ENCODE measurements around the gene CDC23.

The CDC23 gene

DNA sequence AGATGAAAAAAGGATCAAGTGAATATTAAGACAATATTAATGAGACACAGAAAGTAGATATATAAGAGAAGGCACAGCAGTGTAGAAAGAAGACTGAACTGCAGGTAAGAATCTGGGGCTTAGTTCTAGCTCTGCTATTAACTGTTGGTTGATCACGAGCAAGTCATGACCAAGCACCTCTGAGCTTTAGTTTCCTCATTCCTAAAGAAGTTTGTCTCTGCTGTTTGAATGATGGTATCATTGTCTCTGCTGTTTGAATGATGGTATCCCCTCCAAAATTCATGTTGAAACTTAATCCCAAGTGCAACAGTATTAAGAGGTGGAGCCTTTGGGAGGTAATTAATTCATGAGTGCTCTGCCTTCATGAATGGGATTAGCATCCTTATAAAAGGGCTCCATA, 71.4 kb downstream of the CDC23 start:
- Histone ChIP-seq H3K9me3 (ENCODE audit: control insufficient read depth, insufficient read depth, low read length) (no peaks in the 10 kb centered on the region), H3K9ac (ENCODE audit: low read depth, low read length) (no peak overlapping the region), H3K4me1 (ENCODE audit: insufficient read depth, low read length) (no peaks in the 10 kb centered on the region), H3K36me3 (ENCODE audit: insufficient read depth, low read length) (no peaks in the 10 kb centered on the region)

DNA sequence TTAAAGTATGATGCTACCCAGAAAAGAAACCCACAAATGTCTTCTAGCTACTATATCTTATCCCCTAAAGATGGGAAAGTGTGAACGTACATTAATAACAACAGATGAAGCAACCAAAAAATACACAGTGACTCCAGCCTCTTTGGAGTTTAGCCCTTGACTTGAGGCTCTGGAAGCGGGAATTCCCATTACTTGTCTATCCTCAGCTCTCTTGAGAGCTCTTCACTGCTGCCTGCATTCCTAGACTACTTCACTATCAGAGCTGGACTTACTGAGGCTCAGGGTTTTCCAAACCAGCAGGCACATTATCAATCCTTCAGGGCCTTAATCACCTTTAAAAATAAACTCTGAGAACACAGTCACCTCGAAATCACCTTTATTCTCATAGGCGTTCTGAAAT, 72.9 kb downstream of the CDC23 start:
- no peaks in the 10 kb centered on the region for H3K4me1 ChIP-seq (ENCODE audit: insufficient read depth, low read length)
- H3K36me3 ChIP-seq (ENCODE audit: insufficient read depth, low read length): no peaks in the 10 kb centered on the region
- H3K9me3 ChIP-seq (ENCODE audit: control insufficient read depth, insufficient read depth, low read length): no peaks in the 10 kb centered on the region
- no peak overlapping the region for H3K9ac ChIP-seq (ENCODE audit: low read depth, low read length)

DNA sequence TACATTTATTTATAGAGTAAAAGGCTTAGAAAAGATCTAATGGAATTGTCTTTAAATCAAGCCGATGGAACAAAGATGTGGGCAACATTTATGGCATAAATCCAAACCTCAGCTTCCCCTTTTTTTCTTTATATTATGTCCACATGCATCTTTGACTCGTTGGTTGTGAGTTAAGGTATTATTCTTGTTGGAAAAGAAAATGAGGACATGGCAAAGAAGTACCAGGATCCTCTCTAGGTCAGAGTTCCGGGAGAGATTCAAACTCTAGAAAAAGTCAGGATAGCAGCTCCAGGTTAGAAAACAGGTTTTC, 73.4 kb downstream of the CDC23 start:
- no peaks in the 10 kb centered on the region for H3K4me1 ChIP-seq (ENCODE audit: insufficient read depth, low read length)
- H3K36me3 ChIP-seq (ENCODE audit: insufficient read depth, low read length): no peaks in the 10 kb centered on the region
- H3K9ac ChIP-seq (ENCODE audit: low read depth, low read length): peak overlapping the region; percentile 47; the same call in 1 of the 2 replicates
- H3K9me3 ChIP-seq (ENCODE audit: control insufficient read depth, insufficient read depth, low read length): no peaks in the 10 kb centered on the region

DNA sequence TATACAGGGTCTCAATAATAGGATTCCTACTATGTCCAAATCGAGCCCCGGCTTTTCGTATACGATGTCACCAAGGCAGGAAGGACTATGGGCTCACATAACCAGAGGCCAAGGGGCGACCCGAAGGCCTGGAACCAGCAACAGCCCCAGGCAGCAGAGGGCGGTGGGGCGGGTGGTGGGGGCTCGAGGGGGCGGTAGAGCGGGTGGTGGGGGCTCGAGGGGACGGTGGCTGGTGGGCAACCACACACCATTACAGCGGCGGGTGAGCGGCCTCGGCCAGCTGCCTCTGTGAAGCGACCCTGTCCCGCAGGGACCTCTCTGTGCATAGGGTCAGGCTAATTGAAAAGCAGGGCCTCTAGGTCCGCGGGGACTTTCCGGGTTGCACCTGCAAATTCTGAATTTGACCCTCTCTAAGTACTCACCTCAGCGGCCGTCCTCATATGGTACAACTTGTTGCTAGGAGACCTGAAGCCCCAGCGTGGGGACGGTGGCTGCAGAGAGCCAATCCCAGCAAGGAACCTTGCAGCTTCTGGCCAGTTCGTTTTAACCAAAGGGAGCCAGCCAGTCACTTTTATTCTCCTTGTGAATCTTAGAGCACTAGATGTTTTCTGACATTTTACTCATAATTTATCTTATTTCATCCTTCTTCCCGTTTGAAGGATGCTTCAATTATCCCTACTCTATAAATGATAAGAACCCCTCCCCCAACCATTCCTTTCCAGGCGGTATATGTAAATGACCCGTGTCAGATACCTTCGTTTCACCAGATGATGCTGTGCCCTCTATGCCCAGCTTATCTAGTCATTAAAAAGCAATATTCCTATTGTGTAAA, 74.0 kb downstream of the CDC23 start, which contains the start of gene NME5:
Gene NME5 (minus strand): TSS at position 480 of the 832 bp plus-strand sequence. CDS start 648 bp downstream, outside the sequence.
- Histone ChIP-seq H3K4me1 (ENCODE audit: insufficient read depth, low read length) (no peaks in the 10 kb centered on the region), H3K9me3 (ENCODE audit: control insufficient read depth, insufficient read depth, low read length) (no peaks in the 10 kb centered on the region), H3K36me3 (ENCODE audit: insufficient read depth, low read length) (no peaks in the 10 kb centered on the region), H3K9ac (ENCODE audit: low read depth, low read length) (peak within 1 kb of the TSS; percentile 47; the same call in 1 of the 2 replicates)
